Thyroid gland (tissue), 4 donors: ENCODE data around the gene PRELP.

Source experiments
- CTCF ChIP-seq, 6 experiments: fragments of 200-600 bp in 3 of 6; fragments of 450-650 bp in 3 of 6; sonication (generic) in 3 of 6; IDR thresholded peaks; one replicate each; pipeline ENCODE4 v1.5.1; 2016 to 2019; ENCODE audit warnings: antibody characterized with exemption in 6 of 6, mild to moderate bottlenecking in 2 of 6, inconsistent platforms in 1 of 6, moderate library complexity in 1 of 6
- POLR2A ChIP-seq, 2 donors: fragments of 450-650 bp; IDR thresholded peaks; one replicate each; pipeline ENCODE4 v1.6.1; 2017; ENCODE audit warnings: antibody characterized with exemption in 2 of 2, mild to moderate bottlenecking in 2 of 2, moderate library complexity in 1 of 2

- TF ChIP-seq CTCF (IDR thresholded peaks at IDR 0.05) (no peak), POLR2A (IDR thresholded peaks at IDR 0.05) (no peak)
These were observed 42.0 kb downstream of the PRELP start for GRCh38 chr1:203517426-203518110.
